NCI-H510A (cell line): ENCODE results near the gene SNRNP70.
"Not testable (repeated sequence)": the region's sequence is repeated elsewhere in the genome, so short reads cannot be mapped to it uniquely, and the experiment has no call there.

ENCODE experiments used
- DNase-seq: peaks from one replicate; lab custom pipeline; 2025; lab: John Stamatoyannopoulos, UW

SNRNP70 gene

DNA sequence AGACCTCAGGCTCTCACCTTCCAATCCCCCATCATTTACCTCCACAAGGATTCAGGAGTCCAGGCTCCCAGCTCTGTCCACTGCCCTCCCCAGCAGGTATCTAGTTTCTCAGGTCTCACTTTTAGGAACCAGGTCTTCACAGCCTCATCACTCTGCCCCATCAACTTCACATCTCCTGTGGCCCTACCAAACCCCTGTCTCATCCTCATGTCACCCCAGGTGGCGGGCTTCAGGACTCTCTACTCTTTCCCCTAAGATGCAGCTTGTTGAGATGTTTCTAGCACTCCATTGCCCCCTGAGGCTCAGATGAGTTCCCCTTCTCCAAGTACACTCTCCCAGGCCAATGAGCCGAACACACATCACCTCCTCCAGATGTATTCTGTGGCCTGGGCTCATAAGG is 35.6 kb downstream of the SNRNP70 start:
- no peak for DNase-seq

DNA sequence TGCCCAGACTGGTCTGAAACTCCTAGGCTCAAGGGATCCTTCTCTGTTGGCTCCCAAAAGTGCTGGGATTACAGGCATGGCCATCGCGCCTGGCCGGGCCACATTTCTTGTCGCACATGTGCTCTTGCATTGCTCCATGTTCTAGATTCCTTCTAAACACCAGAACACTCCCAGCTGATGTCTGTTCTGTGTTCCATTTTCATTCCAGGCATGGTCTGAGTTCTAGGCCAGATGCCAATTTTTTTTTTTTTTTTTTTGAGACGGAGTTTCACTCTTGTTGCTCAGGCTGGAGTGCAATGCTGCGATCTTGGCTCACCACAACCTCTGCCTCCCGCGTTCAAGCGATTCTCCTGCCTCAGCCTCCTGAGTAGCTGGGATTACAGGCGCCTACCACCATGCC is 36.6 kb downstream of the SNRNP70 start:
- not testable (repeated sequence) for DNase-seq

DNA sequence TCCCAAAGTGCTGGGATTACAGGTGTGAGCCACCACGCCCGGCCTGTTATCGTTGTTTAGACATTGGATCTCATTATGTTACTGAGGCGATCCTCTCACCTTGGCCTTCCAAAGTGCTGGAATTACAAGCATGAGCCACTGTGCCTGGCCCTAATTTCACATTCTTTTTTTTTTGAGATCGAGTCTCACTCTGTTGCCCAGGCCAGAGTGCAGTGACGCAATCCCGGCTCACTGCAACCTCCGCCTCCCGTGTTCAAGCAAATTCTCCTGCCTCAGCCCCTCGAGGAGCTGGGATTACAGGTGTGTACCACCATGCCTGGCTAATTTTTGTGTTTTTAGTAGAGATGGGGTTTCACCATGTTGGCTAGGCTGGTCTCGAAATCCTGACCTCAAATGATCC is 38.0 kb downstream of the SNRNP70 start:
- DNase-seq: not testable (repeated sequence)

DNA sequence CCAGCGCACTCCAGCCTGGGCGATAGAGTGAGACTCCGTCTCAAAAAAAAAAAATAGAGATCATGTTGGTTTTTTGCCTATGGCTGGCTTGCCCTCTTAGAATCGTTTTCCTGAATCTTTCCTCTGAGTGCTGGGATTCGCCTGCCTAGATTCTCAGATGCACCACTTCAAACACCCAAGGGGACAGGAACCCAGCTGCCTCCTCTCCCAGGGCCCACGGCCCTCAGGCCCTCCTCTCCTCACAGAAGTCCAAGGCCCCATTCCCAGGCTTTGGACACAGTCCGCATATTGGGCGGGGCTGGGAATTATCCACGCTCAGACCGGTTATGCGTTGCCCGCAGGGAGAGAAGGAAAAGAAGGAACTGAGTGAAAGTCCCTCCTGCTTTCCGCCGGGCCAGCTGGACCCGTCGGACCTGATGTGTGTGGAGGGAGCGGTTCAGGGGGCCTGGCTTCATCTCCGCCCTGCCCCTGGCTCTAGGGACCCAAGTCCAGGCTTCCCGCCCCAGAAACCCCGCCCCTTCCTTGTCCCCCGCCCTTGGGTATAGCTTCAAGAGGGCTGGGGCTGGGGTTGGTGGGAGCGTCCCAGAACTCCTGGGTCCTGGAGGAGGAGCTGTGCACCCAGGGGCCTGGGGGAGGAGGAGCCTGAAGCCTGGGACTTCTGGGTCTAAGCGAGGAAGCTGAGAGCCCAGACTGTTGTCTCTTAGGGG is 39.9 kb downstream of the SNRNP70 start:
- DNase-seq: no peak

DNA sequence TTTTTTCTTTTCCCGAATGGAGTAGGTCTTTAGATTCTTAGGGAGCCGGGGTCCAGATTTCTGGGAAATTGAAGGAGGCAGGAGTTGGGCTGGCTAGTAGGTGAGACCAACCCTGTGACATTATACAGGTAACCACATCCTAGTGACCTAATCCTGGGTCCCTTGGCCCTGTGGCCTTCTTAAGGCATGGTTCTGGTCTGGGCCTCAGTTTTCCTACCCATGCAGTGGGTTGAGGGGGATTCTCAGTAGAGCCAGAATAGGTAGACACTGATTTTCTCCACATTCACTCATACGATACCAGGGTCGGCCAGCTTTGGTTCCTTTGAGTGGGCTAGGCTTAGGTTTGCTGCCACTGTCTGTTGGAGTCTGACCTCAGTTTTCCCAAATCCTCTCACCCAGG is 41.3 kb downstream of the SNRNP70 start:
- no peak for DNase-seq

DNA sequence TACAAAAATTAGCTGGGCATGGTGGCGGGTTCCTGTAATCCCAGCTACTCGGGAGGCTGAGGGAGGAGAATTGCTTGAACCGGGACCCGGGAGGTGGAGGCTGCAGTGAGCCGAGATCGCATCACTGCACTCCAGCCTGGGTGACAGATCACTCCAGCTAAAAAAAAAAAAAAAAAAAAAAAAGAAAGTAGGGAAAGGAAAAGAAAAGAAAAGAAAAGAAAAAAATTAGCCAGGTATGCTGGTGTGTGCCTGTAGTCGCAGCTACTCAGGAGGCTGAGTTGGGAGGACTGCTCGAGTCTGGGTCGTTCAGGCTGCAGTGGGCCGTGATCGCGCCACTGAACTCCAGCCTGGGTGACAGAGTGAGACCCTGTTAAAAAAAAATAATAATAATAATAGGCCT is 42.0 kb downstream of the SNRNP70 start:
- not testable (repeated sequence) for DNase-seq

DNA sequence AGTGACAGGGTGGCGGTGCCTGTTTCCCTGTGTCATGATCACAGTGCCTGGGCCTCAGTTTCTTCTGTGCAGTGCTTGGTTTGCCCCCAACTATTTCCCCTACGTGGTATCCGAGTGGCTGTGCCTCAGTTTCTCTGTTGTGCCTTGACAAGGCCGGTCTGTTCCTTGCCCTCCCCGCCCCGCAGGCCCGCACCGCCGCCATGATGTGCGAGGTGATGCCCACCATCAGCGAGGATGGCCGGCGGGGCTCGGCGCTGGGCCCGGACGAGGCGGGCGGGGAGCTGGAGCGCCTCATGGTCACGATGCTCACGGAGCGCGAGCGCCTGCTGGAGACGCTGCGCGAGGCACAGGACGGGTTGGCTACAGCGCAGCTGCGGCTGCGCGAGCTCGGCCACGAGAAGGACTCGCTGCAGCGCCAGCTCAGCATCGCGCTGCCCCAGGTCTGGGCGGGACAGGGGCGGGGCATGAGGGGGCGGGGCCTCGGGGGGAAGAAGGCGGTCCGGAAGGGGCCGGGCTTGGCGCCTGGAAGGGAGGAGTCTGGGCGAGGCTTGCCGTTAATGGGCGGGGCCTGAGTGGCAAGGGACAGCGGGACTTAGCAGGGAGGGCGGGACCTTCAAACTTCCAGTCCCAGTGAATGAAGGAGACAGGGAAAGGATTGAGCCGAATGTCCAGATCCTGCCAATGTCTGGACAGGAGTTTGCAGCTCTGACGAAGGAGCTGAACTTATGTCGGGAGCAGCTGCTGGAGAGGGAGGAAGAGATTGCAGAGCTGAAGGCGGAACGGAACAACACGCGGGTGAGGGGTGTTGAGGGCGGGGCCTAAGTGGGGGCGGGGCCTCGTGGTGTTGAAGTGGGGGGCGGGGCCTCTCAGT is 42.7 kb downstream of the SNRNP70 start:
- peak; percentile 79 for DNase-seq

DNA sequence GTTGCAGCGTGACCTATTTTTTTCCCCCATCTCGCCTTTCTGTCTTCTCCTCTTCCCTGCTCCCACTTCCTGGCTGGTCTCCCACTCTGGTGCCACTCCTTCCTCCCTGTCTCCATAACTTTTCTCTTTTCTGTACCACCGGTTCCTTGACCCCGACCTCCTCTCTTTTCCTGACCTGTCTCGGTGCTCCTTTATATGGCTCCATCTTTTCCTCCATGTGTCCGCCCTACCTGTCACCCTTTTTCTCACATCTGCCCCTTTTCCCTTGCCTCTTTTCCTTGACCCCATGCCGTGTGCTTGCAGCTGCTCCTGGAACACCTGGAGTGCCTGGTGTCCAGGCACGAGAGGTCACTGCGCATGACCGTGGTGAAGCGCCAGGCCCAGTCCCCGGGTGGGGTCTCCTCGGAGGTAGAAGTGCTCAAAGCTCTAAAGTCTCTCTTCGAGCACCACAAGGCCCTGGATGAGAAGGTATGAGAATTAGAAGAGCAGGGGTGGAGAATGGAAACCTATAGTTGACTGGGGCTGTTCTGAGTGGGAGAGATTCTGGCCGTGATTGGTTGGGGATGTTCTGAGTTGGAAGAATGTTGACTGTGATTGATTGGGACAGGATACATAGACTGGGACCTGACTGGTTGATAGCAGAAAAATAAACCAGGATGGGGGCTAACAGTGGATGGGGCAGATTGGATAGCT is 43.4 kb downstream of the SNRNP70 start:
- no peak for DNase-seq

DNA sequence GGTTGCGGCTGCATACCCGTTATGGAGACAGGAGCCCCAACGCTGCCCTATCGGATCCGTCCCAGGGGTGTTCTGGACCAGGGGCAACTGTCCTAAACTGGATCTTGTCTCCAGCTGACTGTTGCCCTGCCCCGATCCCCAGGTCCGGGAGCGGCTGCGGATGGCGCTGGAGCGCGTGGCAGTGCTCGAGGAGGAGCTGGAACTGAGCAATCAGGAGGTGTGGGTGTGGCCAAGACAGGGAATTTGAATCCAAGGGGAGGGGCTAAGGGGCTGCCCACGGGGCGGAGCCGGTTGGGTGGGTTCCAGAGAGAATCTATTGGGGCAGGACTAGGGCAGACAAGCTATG is 44.0 kb downstream of the SNRNP70 start:
- no peak for DNase-seq

DNA sequence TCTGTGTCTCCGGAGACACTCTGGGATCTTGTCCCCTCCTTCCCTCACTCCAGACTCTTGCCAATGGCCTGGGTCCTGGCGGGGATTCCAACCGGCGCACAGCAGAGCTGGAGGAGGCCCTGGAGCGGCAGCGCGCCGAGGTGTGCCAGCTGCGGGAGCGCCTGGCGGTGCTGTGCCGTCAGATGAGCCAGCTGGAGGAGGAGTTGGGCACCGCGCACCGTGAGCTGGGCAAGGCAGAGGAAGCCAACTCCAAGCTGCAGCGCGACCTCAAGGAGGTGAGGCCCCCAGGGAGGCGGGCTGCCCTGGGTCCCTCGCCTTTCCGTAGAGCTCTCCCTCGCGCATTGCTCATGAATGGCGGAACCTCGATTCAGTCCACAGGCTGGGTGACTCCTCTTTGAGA is 45.1 kb downstream of the SNRNP70 start:
- DNase-seq: no peak

DNA sequence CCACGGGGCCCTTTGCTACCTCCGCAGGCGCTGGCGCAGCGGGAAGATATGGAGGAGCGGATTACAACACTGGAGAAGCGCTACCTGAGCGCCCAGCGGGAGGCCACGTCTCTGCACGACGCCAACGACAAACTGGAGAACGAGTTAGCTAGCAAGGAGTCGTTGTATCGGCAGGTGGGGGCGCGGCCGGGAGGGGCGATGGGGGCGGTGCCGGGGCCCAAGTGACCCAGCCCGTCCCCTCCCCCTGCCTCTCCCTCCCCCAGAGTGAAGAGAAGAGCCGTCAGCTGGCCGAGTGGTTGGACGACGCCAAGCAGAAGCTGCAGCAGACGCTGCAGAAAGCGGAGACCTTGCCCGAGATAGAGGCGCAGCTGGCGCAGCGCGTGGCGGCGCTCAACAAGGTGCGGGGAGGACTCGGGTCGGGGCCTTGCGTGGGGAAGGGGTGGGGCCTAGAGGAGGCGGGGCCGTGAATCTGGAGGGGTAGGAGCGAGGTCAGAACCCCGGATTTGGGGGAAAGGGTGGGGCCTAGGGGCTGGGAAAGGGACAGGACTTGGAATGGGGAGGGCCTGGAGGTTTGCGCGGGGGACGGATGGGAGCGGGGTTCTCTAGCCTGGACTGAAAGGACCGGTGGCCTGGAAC is 47.8 kb downstream of the SNRNP70 start:
- peak; percentile 58 for DNase-seq

DNA sequence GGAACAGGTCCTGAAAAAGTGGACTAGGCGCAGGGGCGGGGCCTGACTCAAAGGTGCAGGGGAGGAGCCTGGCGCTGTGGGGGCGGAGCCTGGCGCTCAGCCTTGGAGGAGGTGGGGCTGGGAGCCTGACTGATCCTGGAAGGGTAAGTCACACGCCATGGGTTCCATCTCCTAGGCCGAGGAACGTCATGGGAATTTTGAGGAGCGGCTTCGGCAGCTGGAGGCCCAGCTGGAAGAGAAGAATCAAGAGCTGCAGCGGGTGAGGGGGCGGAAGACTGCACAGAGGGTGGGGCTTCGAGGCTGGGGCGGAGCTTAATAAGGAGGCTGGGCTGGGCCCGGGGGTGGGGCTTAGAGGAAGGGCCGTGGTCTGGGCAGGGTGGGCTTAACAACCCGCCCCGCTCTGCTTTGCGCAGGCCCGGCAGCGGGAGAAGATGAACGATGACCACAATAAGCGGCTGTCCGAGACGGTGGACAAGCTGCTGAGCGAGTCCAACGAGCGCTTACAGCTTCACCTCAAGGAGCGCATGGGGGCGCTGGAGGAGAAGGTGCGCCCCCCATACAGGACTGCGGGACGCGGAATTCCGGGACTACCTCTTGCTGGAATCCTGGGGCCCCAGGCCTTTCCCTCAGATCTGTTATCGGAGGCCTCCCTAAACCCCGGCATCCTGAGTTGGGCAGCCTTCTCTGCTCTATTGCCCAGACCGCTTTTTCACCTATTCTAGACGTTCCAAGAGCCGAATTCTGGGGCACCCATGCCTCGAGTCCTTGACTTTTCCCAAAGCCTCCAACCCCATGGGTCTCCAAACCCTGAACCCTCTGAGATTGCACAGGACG is 48.6 kb downstream of the SNRNP70 start:
- no peak for DNase-seq

DNA sequence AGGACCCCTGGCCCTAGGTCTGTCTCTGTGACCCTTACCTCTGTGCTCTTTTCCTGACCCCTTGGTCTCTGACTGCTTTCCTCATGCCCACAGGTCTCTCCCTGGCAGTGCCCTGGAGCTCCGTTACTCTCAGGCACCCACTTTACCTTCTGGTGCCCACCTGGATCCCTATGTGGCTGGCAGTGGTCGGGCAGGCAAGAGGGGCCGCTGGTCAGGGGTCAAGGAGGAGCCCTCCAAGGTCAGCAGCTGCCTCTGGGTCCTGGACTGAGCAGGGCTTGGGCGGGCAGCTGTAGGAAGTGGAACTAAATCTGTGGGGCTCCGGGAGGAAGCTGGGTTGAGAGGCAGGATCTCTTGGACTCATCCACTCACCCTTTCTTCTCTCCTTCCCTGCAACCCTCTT is 50.4 kb downstream of the SNRNP70 start:
- DNase-seq: no peak

DNA sequence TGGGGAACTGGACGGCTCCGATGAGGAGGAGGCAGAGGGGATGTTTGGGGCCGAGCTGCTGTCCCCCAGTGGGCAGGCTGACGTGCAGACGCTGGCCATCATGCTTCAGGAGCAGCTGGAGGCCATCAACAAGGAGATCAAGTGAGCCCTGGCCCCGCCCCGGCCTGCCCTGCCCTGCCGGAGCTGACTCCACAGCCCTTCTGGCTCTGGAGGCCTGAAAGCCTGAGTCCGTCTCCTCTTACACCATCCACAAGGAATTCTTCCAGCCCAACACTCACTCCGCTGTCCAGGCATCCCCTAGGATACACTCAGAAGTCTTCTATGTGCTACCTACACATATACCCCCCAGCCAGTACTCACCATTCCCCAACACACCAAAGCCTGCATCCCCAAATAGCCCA is 51.5 kb downstream of the SNRNP70 start:
- DNase-seq: no peak

DNA sequence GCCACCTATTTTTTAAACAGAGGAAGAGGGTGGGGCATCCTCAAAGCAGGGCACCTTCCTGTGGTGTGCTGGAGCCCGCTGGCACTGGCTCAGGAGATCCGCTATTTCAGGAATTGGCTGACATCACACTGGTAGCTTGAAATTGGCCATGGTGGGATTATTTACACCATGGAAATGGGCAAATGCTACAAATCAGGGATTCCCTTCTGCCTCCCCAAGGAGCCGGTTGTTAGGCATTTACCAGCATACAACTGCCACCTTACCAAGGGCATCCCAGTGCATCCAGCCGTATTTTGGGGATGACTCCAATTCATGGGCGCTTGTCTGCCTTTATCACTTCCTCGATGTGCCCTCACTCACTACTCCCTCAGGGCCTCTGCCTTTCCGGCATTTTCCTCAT is 55.7 kb downstream of the SNRNP70 start:
- DNase-seq: no peak

DNA sequence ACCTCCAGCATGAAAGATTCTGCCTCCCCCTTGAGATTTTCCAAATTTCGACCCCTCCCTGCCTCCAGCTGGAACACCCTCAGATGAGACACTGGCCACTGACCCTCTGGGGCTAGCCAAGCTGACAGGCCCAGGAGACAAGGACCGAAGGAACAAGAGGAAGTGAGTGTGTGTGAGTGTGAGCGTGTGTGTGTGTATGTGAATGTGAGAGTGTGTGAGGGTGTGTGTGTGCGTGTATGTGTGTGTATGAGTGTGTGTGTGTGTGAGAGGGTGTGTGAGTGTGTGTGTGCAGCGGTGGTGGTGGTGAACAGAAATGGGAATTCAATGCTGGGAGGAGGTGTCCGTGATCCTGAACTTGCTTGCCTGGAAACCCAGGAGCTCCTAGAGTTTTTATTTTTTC is 56.1 kb downstream of the SNRNP70 start:
- DNase-seq: no peak

DNA sequence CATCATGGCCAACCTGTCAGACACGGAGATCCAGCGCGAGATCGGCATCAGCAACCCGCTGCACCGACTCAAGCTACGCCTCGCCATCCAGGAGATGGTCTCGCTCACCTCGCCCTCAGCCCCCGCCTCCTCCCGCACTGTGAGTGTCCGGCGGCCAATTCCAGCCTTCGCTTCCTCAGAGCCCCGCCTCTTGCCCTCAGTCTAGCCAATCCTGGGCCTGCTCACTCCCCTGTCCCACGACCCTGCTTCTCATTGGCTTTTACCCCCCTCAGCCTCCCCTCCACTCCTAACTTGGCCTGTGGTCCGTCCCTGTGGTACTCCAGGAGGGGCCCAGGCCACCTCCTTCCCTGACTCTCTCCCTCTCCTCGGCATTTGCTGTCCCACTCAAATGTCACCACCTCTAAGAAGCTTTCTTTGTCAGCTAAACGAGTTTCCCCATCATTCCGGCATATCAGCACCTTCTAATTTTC is 57.6 kb downstream of the SNRNP70 start:
- peak; percentile 80 for DNase-seq

DNA sequence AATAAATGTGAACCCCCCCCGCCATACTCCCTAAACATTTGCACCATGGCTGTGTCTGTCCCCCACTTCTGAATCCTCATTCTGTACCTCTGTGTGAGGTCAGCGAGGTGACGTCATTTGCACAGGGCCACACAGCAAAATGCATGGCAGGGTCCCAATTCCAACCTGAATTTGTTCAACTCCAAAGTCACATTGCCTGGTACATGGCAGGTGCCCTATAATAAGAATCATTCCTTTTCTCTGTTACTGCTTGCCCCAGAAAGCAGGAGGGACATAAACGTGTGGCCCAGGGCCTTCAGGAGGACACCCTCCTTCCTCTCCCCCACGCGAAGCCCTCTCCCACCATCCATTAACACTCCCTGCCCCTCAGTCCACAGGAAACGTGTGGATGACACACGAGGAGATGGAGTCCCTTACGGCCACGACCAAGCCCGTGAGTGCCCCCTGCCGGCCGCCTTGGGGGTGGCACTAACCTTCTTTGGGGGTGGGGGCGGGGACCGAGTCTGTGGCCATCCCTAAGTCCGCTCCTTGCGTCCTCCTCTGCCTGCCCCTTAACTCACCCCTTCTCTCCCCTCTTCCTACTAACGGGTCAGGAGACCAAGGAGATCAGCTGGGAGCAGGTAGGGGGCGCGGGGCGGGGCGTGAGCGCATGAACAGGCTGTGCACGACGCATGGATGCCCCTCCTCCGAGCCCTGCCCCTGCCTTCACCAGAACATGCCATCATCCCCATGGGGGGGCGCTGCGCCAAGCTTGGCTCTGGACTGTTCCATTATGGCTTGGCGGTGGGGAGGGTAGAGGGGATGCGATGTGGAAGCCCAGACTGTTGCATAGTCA is 60.5 kb downstream of the SNRNP70 start:
- DNase-seq: no peak

DNA sequence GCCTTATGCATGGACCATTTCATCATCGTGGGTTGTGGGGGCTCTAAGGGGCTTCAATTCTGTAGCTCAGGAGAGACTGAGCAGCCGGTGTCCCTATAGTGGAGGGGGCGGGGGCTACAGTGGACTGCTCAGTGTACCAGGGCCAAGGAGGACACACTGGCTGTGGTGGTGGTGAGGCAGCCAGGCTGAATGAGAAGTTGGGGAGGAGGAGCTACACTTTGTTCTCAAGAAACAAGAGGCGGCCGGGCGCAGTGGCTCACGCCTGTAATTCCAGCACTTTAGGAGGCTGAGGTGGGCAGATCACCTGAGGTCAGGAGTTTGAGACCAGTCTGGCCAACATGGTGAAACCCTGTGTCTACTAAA is 61.1 kb downstream of the SNRNP70 start:
- not testable (repeated sequence) for DNase-seq

DNA sequence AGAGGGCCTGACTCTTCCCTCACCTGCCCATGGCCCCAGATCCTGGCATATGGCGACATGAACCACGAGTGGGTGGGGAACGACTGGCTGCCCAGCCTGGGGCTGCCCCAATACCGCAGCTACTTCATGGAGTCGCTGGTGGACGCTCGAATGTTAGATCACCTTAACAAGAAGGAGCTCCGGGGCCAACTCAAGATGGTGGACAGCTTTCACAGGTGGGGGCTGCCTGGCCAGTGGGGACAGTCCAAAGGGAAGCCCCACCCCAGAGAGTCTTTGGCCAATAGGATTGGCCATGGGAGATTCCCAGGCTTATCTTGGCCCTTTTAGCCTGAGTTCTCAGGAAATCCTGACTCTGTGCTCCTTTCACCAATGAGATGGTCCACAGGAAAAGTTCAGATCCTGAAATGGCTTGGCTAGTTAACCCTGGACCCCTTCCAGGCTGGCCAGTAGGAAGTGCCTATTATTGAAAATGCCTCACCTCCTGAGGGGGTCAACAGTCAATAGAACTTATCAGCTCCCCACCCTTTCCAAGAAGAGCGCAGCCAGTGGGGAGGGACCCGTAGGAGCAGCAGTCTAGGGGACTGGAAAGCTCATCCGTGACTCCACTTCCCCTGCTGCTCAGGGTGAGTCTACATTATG is 62.9 kb downstream of the SNRNP70 start:
- DNase-seq: no peak
